ENCODE measurements around the gene IQCM. TPM values are rescaled to one million over a fixed set of nuclear protein-coding genes. Genes with fewer than 3 reads are reported as not detected.
"Not testable (repeated sequence)": the region's sequence is repeated elsewhere in the genome, so short reads cannot be mapped to it uniquely, and the experiment has no call there.

Gene IQCM
- total and polyA plus RNA-seq, 2 donors (not counting 3 experiments of a cell fraction or from before 2014, with no cell fraction given) = not detected

GRCh38 chr4:149343614-149344013 is 472.0 kb downstream of the IQCM start:
- DNase-seq (ENCODE audit: low read depth, low spot score) = no peak
- ChIA-PET CTCF (no interaction called here), POLR2A (no interaction called here)
- H3K9me1 ChIP-seq (replicated peaks; ENCODE audit: control insufficient read depth, extremely low read depth, insufficient read depth, low read length) = no peaks in the 10 kb centered on the region
- H4K20me1 ChIP-seq (replicated peaks; ENCODE audit: control insufficient read depth, extremely low read depth, insufficient read depth, low read length) = no peaks in the 10 kb centered on the region
- dilution Hi-C loops (cut with MboI; ENCODE audit: extremely low pct_ligation_motif_present, low sequenced_read_pairs) (no loop called here), intact Hi-C loops (cut with micrococcal nuclease) (no loop called here)
- FAIRE-seq = no peak
- TF ChIP-seq FOS (IDR thresholded peaks at IDR 0.05; ENCODE audit: borderline replicate concordance, insufficient read depth, low read length) = no peak
- no peak for TF ChIP-seq GATA2 (IDR thresholded peaks at IDR 0.05; ENCODE audit: insufficient read depth, insufficient read length, low read depth, low read length)
- no peak for TF ChIP-seq POLR2AphosphoS5 (IDR thresholded peaks at IDR 0.05; ENCODE audit: insufficient read depth, low read depth, low read length)
- TF ChIP-seq JUN (IDR thresholded peaks at IDR 0.05; ENCODE audit: borderline replicate concordance, insufficient read depth, insufficient read length, low read depth) = no peak
- BruUV-seq (replicated peaks) = no TSS peak
- no peak overlapping the region for H3K9ac ChIP-seq (replicated peaks; ENCODE audit: extremely low read depth, insufficient read depth, low read length)
- H3K27me3 ChIP-seq (ENCODE audit: control insufficient read depth in 2 of 2, insufficient read depth in 2 of 2, low read length in 2 of 2) = no peaks in the 10 kb centered on the region
- H3K4me1 ChIP-seq (ENCODE audit: control insufficient read depth, extremely low read depth, insufficient read depth, low read length) = no peaks in the 10 kb centered on the region
- H3K4me2 ChIP-seq (ENCODE audit: insufficient read depth, low read length) = no peak overlapping the region
- H3K36me3 ChIP-seq (ENCODE audit: control insufficient read depth in 2 of 2, extremely low read depth in 1 of 2, insufficient read depth in 2 of 2, low read length in 2 of 2) = no peaks in the 10 kb centered on the region
- no peak overlapping the region for H2AFZ ChIP-seq (ENCODE audit: low read depth, low read length)
- H3K27ac ChIP-seq (ENCODE audit: insufficient read depth, low read depth, low read length) = no peak overlapping the region
- H3K9me3 ChIP-seq (replicated peaks; ENCODE audit: control insufficient read depth, insufficient read depth, low read length) = peaks cover 2% of the 10 kb centered on the region
- no peak overlapping the region for H3K4me3 ChIP-seq (replicated peaks in 1 of 3; ENCODE audit: insufficient read depth in 1 of 3, low read depth in 1 of 3, low read length in 3 of 3)
- no peaks in the 10 kb centered on the region for H3K79me2 ChIP-seq (ENCODE audit: control insufficient read depth, insufficient read depth, low read length)

DNA sequence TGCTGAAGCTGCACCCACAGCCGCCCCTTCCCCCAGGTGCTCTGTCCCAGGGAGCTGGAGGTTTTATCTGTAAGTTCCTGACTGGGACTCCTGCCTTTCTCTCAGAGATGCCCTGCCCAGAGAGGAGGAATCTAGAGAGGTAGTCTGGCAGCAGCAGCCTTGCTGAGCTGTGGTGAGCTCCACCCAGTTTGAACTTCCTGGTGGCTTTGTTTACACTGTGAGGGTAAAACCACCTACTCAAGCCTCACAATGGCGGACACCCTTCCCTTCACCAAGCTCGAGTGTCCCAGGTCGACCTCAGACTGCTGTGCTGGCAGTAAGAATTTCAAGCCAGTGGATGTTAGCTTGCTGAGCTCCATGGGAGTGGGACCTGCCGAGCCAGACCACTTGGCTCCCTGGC is 474.5 kb downstream of the IQCM start:
- CTCF ChIA-PET; H3K79me2 ChIP-seq (ENCODE audit: control insufficient read depth, insufficient read depth, low read length); H3K9me3 ChIP-seq (replicated peaks; ENCODE audit: control insufficient read depth, insufficient read depth, low read length); H3K4me1 ChIP-seq (ENCODE audit: control insufficient read depth, extremely low read depth, insufficient read depth, low read length); H3K9me1 ChIP-seq (replicated peaks; ENCODE audit: control insufficient read depth, extremely low read depth, insufficient read depth, low read length); H3K9ac ChIP-seq (replicated peaks; ENCODE audit: extremely low read depth, insufficient read depth, low read length); dilution Hi-C loops (cut with MboI; ENCODE audit: extremely low pct_ligation_motif_present, low sequenced_read_pairs); H3K4me2 ChIP-seq (ENCODE audit: insufficient read depth, low read length); H3K27me3 ChIP-seq (ENCODE audit: control insufficient read depth in 2 of 2, insufficient read depth in 2 of 2, low read length in 2 of 2); H2AFZ ChIP-seq (ENCODE audit: low read depth, low read length); H3K4me3 ChIP-seq (replicated peaks in 1 of 3; ENCODE audit: insufficient read depth in 1 of 3, low read depth in 1 of 3, low read length in 3 of 3); FAIRE-seq; DNase-seq (ENCODE audit: low read depth, low spot score); BruUV-seq (replicated peaks); H3K27ac ChIP-seq (ENCODE audit: insufficient read depth, low read depth, low read length); POLR2A ChIA-PET; H4K20me1 ChIP-seq (replicated peaks; ENCODE audit: control insufficient read depth, extremely low read depth, insufficient read depth, low read length); intact Hi-C loops (cut with micrococcal nuclease); H3K36me3 ChIP-seq (ENCODE audit: control insufficient read depth in 2 of 2, extremely low read depth in 1 of 2, insufficient read depth in 2 of 2, low read length in 2 of 2): not testable (repeated sequence)
